Loucy (cell line): ENCODE measurements around the gene CLPSL2.

ENCODE experiments used
- CTCF ChIP-seq: fragments of 200-600 bp; sonication (generic); conservative IDR thresholded peaks from 2 replicates; pipeline ENCODE4 v1.5.1; 2014; ENCODE audit warnings: mild to moderate bottlenecking, antibody characterized with exemption, low read length
- EZH2phosphoT487 ChIP-seq: fragments of 200-600 bp; IDR thresholded peaks from 2 replicates; pipeline ENCODE4 v1.6.1; 2018; ENCODE audit warnings: antibody characterized with exemption, mild to moderate bottlenecking, moderate library complexity, borderline replicate concordance

- TF ChIP-seq CTCF (no peak), EZH2phosphoT487 (no peak)
These were observed 24.1 kb upstream of the CLPSL2 start for GRCh38 chr6:35752330-35752729.
